ENCODE measurements around the gene CKLF. TPM values are rescaled to one million over a fixed set of nuclear protein-coding genes. Genes with fewer than 3 reads are reported as not detected.

Gene CKLF
- total RNA-seq, 1 experiment from 2014 or later: 21.0 TPM

DNA sequence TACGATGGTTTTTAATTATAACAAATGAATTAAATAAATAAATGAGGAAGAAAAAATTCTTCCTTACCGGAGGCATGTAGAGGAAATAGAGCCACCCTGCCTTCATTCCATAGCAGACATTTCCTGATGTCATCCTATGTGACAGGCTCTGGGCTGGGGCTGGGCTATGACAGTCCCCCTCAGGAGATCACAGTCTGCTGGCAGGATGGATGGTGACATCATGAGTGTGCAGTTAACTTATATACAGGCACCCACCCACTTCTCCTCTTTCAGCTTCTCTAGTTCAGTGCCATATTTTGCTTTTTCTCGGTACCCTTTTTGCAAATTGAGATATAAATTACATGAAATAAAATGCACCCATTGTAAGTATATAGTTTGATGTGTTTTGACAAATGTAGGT lies 45.7 kb downstream of the CKLF start:
- peaks cover 4% of the 10 kb centered on the region for H3K4me1 Mint-ChIP-seq
- DNase-seq (ENCODE audit: low spot score) (no peak), ATAC-seq (no peak)
- H3K27ac Mint-ChIP-seq: no peak overlapping the region
- H3K36me3 Mint-ChIP-seq: no peaks in the 10 kb centered on the region
- peaks cover 6% of the 10 kb centered on the region; the same call in 1 of the 2 replicates for H3K27me3 Mint-ChIP-seq (ENCODE audit: low read depth)
- ChIA-PET CTCF (interaction anchor here (1.1 to 3.4 kb wide), 2 partner anchors 9 to 10 kb away, joined by 3 to 14 read pairs; no protein-coding TSS in a partner anchor), POLR2A (interaction anchor here (0.6 kb wide), 1 partner anchor 1012 kb away, joined by 6 read pairs; no protein-coding TSS in a partner anchor)
- TF ChIP-seq SOX15 (CRISPR knock-in tag; IDR thresholded peaks at IDR 0.05): no peak
- TF ChIP-seq FOXP1 (CRISPR knock-in tag; IDR thresholded peaks at IDR 0.05; ENCODE audit: borderline replicate concordance): no peak
- TF ChIP-seq, protein P1, sequence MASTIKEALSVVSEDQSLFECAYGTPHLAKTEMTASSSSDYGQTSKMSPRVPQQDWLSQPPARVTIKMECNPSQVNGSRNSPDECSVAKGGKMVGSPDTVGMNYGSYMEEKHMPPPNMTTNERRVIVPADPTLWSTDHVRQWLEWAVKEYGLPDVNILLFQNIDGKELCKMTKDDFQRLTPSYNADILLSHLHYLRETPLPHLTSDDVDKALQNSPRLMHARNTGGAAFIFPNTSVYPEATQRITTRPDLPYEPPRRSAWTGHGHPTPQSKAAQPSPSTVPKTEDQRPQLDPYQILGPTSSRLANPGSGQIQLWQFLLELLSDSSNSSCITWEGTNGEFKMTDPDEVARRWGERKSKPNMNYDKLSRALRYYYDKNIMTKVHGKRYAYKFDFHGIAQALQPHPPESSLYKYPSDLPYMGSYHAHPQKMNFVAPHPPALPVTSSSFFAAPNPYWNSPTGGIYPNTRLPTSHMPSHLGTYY (CRISPR knock-in tag; IDR thresholded peaks at IDR 0.05): no peak
- TF ChIP-seq, protein P2, sequence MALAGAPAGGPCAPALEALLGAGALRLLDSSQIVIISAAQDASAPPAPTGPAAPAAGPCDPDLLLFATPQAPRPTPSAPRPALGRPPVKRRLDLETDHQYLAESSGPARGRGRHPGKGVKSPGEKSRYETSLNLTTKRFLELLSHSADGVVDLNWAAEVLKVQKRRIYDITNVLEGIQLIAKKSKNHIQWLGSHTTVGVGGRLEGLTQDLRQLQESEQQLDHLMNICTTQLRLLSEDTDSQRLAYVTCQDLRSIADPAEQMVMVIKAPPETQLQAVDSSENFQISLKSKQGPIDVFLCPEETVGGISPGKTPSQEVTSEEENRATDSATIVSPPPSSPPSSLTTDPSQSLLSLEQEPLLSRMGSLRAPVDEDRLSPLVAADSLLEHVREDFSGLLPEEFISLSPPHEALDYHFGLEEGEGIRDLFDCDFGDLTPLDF (CRISPR knock-in tag; IDR thresholded peaks at IDR 0.05): no peak
- TF ChIP-seq SMAD4 (CRISPR knock-in tag; IDR thresholded peaks at IDR 0.05): no peak
- TF ChIP-seq ZNF416 (CRISPR knock-in tag; IDR thresholded peaks at IDR 0.05): no peak
- no peak for TF ChIP-seq NFE2L1 (CRISPR knock-in tag; IDR thresholded peaks at IDR 0.05)
- no peak for TF ChIP-seq SMAD3 (CRISPR knock-in tag; IDR thresholded peaks at IDR 0.05; ENCODE audit: borderline replicate concordance)
- no peak for TF ChIP-seq ETV6 (CRISPR knock-in tag; IDR thresholded peaks at IDR 0.05)
- no peak for TF ChIP-seq TP53 (CRISPR knock-in tag; IDR thresholded peaks at IDR 0.05)
- no peak for TF ChIP-seq TEAD1 (CRISPR knock-in tag; IDR thresholded peaks at IDR 0.05)
- no peak overlapping the region for H3K4me3 Mint-ChIP-seq
- no peaks in the 10 kb centered on the region for H3K9me3 Mint-ChIP-seq

DNA sequence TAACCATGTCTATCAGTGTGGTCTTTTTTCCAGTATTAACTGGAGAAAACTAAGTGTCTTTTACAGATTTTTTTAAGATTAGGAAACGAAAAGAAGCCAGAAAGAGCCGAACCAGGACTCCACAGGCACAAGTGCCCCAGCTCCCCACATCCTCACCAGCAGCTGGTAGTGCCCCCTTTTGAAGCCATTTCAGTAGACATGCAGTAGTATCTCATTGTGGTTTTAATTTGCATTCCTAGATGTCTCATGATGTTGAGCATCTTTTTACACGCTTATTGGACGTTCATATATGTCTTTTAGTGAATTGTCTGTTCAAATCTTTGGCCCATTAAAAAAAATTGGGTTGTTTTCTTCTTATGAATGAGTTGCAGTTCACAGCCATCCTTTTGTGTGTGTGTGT lies 47.4 kb downstream of the CKLF start:
- H3K4me3 Mint-ChIP-seq: no peak overlapping the region
- peaks cover 6% of the 10 kb centered on the region; the same call in 1 of the 2 replicates for H3K27me3 Mint-ChIP-seq (ENCODE audit: low read depth)
- no peak overlapping the region for H3K27ac Mint-ChIP-seq
- DNase-seq (ENCODE audit: low spot score) (no peak), ATAC-seq (no peak)
- POLR2A ChIA-PET: interaction anchor here (0.6 kb wide), 1 partner anchor 101 kb away, joined by 8 read pairs; no protein-coding TSS in a partner anchor
- no peaks in the 10 kb centered on the region for H3K9me3 Mint-ChIP-seq
- H3K36me3 Mint-ChIP-seq: no peaks in the 10 kb centered on the region
- peaks cover 10% of the 10 kb centered on the region for H3K4me1 Mint-ChIP-seq
- CTCF ChIA-PET: interaction anchor here (3.4 kb wide), 1 partner anchor 8 kb away, joined by 14 read pairs; no protein-coding TSS in a partner anchor
- no peak for TF ChIP-seq ZBTB21 (CRISPR knock-in tag; IDR thresholded peaks at IDR 0.05; ENCODE audit: borderline replicate concordance)
- no peak for TF ChIP-seq NFYB (CRISPR knock-in tag; conservative IDR thresholded peaks at IDR 0.05; ENCODE audit: low read depth)
- TF ChIP-seq, protein P1 (CRISPR knock-in tag; IDR thresholded peaks at IDR 0.05): no peak
- no peak for TF ChIP-seq MXD4 (CRISPR knock-in tag; IDR thresholded peaks at IDR 0.05; ENCODE audit: borderline replicate concordance)
- no peak for TF ChIP-seq SMAD3 (CRISPR knock-in tag; IDR thresholded peaks at IDR 0.05; ENCODE audit: borderline replicate concordance)
- no peak for TF ChIP-seq ZNF121 (CRISPR knock-in tag; IDR thresholded peaks at IDR 0.05)
- TF ChIP-seq, protein P3, sequence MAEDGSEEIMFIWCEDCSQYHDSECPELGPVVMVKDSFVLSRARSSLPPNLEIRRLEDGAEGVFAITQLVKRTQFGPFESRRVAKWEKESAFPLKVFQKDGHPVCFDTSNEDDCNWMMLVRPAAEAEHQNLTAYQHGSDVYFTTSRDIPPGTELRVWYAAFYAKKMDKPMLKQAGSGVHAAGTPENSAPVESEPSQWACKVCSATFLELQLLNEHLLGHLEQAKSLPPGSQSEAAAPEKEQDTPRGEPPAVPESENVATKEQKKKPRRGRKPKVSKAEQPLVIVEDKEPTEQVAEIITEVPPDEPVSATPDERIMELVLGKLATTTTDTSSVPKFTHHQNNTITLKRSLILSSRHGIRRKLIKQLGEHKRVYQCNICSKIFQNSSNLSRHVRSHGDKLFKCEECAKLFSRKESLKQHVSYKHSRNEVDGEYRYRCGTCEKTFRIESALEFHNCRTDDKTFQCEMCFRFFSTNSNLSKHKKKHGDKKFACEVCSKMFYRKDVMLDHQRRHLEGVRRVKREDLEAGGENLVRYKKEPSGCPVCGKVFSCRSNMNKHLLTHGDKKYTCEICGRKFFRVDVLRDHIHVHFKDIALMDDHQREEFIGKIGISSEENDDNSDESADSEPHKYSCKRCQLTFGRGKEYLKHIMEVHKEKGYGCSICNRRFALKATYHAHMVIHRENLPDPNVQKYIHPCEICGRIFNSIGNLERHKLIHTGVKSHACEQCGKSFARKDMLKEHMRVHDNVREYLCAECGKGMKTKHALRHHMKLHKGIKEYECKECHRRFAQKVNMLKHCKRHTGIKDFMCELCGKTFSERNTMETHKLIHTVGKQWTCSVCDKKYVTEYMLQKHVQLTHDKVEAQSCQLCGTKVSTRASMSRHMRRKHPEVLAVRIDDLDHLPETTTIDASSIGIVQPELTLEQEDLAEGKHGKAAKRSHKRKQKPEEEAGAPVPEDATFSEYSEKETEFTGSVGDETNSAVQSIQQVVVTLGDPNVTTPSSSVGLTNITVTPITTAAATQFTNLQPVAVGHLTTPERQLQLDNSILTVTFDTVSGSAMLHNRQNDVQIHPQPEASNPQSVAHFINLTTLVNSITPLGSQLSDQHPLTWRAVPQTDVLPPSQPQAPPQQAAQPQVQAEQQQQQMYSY (CRISPR knock-in tag; IDR thresholded peaks at IDR 0.05): no peak
- TF ChIP-seq, protein P4, sequence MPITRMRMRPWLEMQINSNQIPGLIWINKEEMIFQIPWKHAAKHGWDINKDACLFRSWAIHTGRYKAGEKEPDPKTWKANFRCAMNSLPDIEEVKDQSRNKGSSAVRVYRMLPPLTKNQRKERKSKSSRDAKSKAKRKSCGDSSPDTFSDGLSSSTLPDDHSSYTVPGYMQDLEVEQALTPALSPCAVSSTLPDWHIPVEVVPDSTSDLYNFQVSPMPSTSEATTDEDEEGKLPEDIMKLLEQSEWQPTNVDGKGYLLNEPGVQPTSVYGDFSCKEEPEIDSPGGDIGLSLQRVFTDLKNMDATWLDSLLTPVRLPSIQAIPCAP (CRISPR knock-in tag; IDR thresholded peaks at IDR 0.05): no peak
- TF ChIP-seq ZNF317 (CRISPR knock-in tag; IDR thresholded peaks at IDR 0.05; ENCODE audit: borderline replicate concordance, low read depth): no peak
- no peak for TF ChIP-seq CREM (CRISPR knock-in tag; IDR thresholded peaks at IDR 0.05)
- no peak for TF ChIP-seq ATF1 (CRISPR knock-in tag; IDR thresholded peaks at IDR 0.05)
- no peak for TF ChIP-seq ZNF232 (CRISPR knock-in tag; IDR thresholded peaks at IDR 0.05)
- no peak for TF ChIP-seq GTF2I (CRISPR knock-in tag; conservative IDR thresholded peaks at IDR 0.05)
- no peak for TF ChIP-seq IRF2 (CRISPR knock-in tag; IDR thresholded peaks at IDR 0.05; ENCODE audit: borderline replicate concordance, low read depth)
- TF ChIP-seq, protein P5, sequence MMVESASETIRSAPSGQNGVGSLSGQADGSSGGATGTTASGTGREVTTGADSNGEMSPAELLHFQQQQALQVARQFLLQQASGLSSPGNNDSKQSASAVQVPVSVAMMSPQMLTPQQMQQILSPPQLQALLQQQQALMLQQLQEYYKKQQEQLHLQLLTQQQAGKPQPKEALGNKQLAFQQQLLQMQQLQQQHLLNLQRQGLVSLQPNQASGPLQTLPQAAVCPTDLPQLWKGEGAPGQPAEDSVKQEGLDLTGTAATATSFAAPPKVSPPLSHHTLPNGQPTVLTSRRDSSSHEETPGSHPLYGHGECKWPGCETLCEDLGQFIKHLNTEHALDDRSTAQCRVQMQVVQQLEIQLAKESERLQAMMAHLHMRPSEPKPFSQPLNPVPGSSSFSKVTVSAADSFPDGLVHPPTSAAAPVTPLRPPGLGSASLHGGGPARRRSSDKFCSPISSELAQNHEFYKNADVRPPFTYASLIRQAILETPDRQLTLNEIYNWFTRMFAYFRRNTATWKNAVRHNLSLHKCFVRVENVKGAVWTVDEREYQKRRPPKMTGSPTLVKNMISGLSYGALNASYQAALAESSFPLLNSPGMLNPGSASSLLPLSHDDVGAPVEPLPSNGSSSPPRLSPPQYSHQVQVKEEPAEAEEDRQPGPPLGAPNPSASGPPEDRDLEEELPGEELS (CRISPR knock-in tag; IDR thresholded peaks at IDR 0.05): no peak
- no peak for TF ChIP-seq KAT7 (CRISPR knock-in tag; IDR thresholded peaks at IDR 0.05; ENCODE audit: borderline replicate concordance)
- TF ChIP-seq, protein P6, sequence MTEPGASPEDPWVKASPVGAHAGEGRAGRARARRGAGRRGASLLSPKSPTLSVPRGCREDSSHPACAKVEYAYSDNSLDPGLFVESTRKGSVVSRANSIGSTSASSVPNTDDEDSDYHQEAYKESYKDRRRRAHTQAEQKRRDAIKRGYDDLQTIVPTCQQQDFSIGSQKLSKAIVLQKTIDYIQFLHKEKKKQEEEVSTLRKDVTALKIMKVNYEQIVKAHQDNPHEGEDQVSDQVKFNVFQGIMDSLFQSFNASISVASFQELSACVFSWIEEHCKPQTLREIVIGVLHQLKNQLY (CRISPR knock-in tag; IDR thresholded peaks at IDR 0.05): no peak

Measured in WTC11 (cell line).